Astrocyte (in vitro differentiated cells and primary cell): ENCODE measurements around the gene UBR1. TPM values are rescaled to one million over a fixed set of nuclear protein-coding genes. Genes with fewer than 3 reads are reported as not detected.
"Not testable (repeated sequence)": the region's sequence is repeated elsewhere in the genome, so short reads cannot be mapped to it uniquely, and the experiment has no call there.

ENCODE experiments used
- DNase-seq: peaks from one replicate; pipeline ENCODE4 v3.0.0-alpha.2; 2010; ENCODE audit warnings: low read depth
- FAIRE-seq: peaks from 2 replicates; lab custom pipeline; 2011; peaks lifted over from hg19 to GRCh38; lab: Jason Lieb, UNC
- H2AFZ ChIP-seq: 2 replicates; pipeline ENCODE4 v1.6.0; 2012; ENCODE audit warnings: low read depth, low read length, inconsistent platforms
- H3K27ac ChIP-seq: 2 replicates; pipeline ENCODE4 v1.5.1; 2011; ENCODE audit warnings: low read depth, low read length, inconsistent platforms
- H3K27me3 ChIP-seq: 2 replicates; pipeline ENCODE4 v1.6.0; 2011; ENCODE audit warnings: low read length, inconsistent platforms; ENCODE audit not compliant: insufficient read depth
- H3K36me3 ChIP-seq: 2 replicates; pipeline ENCODE4 v1.5.1; 2011; ENCODE audit warnings: low read length, inconsistent platforms; ENCODE audit not compliant: insufficient read depth
- H3K4me1 ChIP-seq: 2 replicates; pipeline ENCODE4 v1.5.1; 2011; ENCODE audit warnings: low read length, inconsistent platforms; ENCODE audit not compliant: insufficient read depth
- H3K4me2 ChIP-seq: 2 replicates; pipeline ENCODE4 v1.6.0; 2012; ENCODE audit warnings: low read length, inconsistent platforms
- H3K4me3 ChIP-seq: 2 replicates; pipeline ENCODE4 v1.5.1; 2011; ENCODE audit warnings: low read depth, mild to moderate bottlenecking, low read length, inconsistent platforms; ENCODE audit not compliant: insufficient read depth
- H3K79me2 ChIP-seq: 2 replicates; pipeline ENCODE4 v1.6.0; 2012; ENCODE audit warnings: mild to moderate bottlenecking, low read length, inconsistent platforms; ENCODE audit not compliant: insufficient read depth
- H3K9ac ChIP-seq: 2 replicates; pipeline ENCODE4 v1.6.0; 2012; ENCODE audit warnings: mild to moderate bottlenecking, low read length, inconsistent platforms
- H3K9me3 ChIP-seq: 2 replicates; pipeline ENCODE4 v1.5.1; 2012; ENCODE audit warnings: low read depth, mild to moderate bottlenecking, low read length, inconsistent platforms; ENCODE audit not compliant: insufficient read depth
- H4K20me1 ChIP-seq: 2 replicates; pipeline ENCODE4 v1.6.0; 2012; ENCODE audit warnings: low read length, inconsistent platforms; ENCODE audit not compliant: insufficient read depth
- H3K27ac Mint-ChIP-seq: one replicate; pipeline ENCODE4 v1.8.0; 2021; ENCODE audit warnings: mild to moderate bottlenecking, mixed read lengths; ENCODE audit not compliant: unreplicated experiment
- H3K27me3 Mint-ChIP-seq: one replicate; pipeline ENCODE4 v1.8.0; 2021; ENCODE audit warnings: low read depth, mixed read lengths; ENCODE audit not compliant: unreplicated experiment
- H3K36me3 Mint-ChIP-seq: one replicate; pipeline ENCODE4 v1.8.0; 2021; ENCODE audit warnings: low read depth, mixed read lengths; ENCODE audit not compliant: unreplicated experiment
- H3K4me1 Mint-ChIP-seq: one replicate; pipeline ENCODE4 v1.8.0; 2021; ENCODE audit warnings: low read depth, mixed read lengths; ENCODE audit not compliant: unreplicated experiment
- H3K4me3 Mint-ChIP-seq: one replicate; pipeline ENCODE4 v1.8.0; 2021; ENCODE audit warnings: mild to moderate bottlenecking, moderate library complexity, mixed read lengths; ENCODE audit not compliant: unreplicated experiment
- H3K9me3 Mint-ChIP-seq: one replicate; pipeline ENCODE4 v1.8.0; 2021; ENCODE audit warnings: mild to moderate bottlenecking, mixed read lengths; ENCODE audit not compliant: unreplicated experiment
- CTCF ChIP-seq: IDR thresholded peaks from 2 replicates; pipeline ENCODE4 v1.5.1; 2011; ENCODE audit warnings: low read depth, mild to moderate bottlenecking, inconsistent platforms, low read length, moderate library complexity; ENCODE audit not compliant: insufficient read depth
- EZH2 ChIP-seq: IDR thresholded peaks from 2 replicates; pipeline ENCODE4 v1.6.1; 2012; ENCODE audit warnings: mild to moderate bottlenecking, low read length, inconsistent platforms; ENCODE audit not compliant: insufficient read depth
- total RNA-seq: library from RNA; stranded (reverse); gene quantifications from 2 replicates; pipeline ENCODE4 v1.2.1, GENCODE V29; 2021

The UBR1 gene
- total RNA-seq, 1 donor from 2014 or later = 25.7 TPM

GRCh38 chr15:43042885-43043284 lies 63.0 kb downstream of the UBR1 start:
- Mint-ChIP-seq H3K4me3 (no peak overlapping the region), H3K9me3 (no peaks in the 10 kb centered on the region), H3K27me3 (no peaks in the 10 kb centered on the region), H3K27ac (no peak overlapping the region), H3K36me3 (peaks cover 16% of the 10 kb centered on the region), H3K4me1 (no peaks in the 10 kb centered on the region)
- Histone ChIP-seq H3K4me1 (no peaks in the 10 kb centered on the region), H3K9ac (no peak overlapping the region), H3K4me2 (no peak overlapping the region), H3K9me3 (no peaks in the 10 kb centered on the region), H3K27me3 (no peaks in the 10 kb centered on the region), H2AFZ (no peak overlapping the region), H3K36me3 (peaks cover 18% of the 10 kb centered on the region), H3K4me3 (no peak overlapping the region), H3K27ac (no peak overlapping the region), H3K79me2 (peaks cover 5% of the 10 kb centered on the region), H4K20me1 (no peaks in the 10 kb centered on the region)
- no peak for TF ChIP-seq CTCF
- FAIRE-seq = no peak
- no peak for DNase-seq

GRCh38 chr15:43041085-43041484 lies 64.8 kb downstream of the UBR1 start:
- not testable (repeated sequence) for H3K9ac ChIP-seq, H3K27me3 ChIP-seq, H3K4me3 ChIP-seq, H3K4me1 ChIP-seq, H3K27ac Mint-ChIP-seq, H3K4me1 Mint-ChIP-seq, H3K4me3 Mint-ChIP-seq, H3K9me3 Mint-ChIP-seq, DNase-seq, H3K27ac ChIP-seq, H2AFZ ChIP-seq, H3K79me2 ChIP-seq, H3K9me3 ChIP-seq, H3K4me2 ChIP-seq, H3K27me3 Mint-ChIP-seq, FAIRE-seq, H4K20me1 ChIP-seq
- peaks cover 15% of the 10 kb centered on the region for H3K36me3 ChIP-seq
- peaks cover 14% of the 10 kb centered on the region for H3K36me3 Mint-ChIP-seq

GRCh38 chr15:43035240-43035639 lies 70.6 kb downstream of the UBR1 start:
- not testable (repeated sequence) for H3K9me3 ChIP-seq, H2AFZ ChIP-seq, FAIRE-seq, H3K36me3 ChIP-seq, H3K4me3 Mint-ChIP-seq, H3K27ac ChIP-seq, H3K27me3 ChIP-seq, H3K4me1 ChIP-seq, H3K4me1 Mint-ChIP-seq, H3K36me3 Mint-ChIP-seq, H3K9me3 Mint-ChIP-seq, H3K79me2 ChIP-seq, H3K4me2 ChIP-seq, H3K27me3 Mint-ChIP-seq, H3K27ac Mint-ChIP-seq, DNase-seq, H4K20me1 ChIP-seq, H3K9ac ChIP-seq, H3K4me3 ChIP-seq

GRCh38 chr15:43029476-43029875 lies 76.4 kb downstream of the UBR1 start:
- no peak overlapping the region for H3K9ac ChIP-seq
- no peaks in the 10 kb centered on the region for H3K27me3 ChIP-seq
- no peak for FAIRE-seq
- Mint-ChIP-seq H3K27me3 (no peaks in the 10 kb centered on the region), H3K9me3 (no peaks in the 10 kb centered on the region), H3K27ac (no peak overlapping the region), H3K4me1 (no peaks in the 10 kb centered on the region), H3K4me3 (no peak overlapping the region), H3K36me3 (peaks cover 7% of the 10 kb centered on the region)
- no peak for TF ChIP-seq CTCF
- no peak for TF ChIP-seq EZH2
- H3K27ac ChIP-seq = no peak overlapping the region
- no peak overlapping the region for H2AFZ ChIP-seq
- no peak overlapping the region for H3K4me2 ChIP-seq
- DNase-seq = no peak
- no peak overlapping the region for H3K4me3 ChIP-seq
- H3K9me3 ChIP-seq = no peaks in the 10 kb centered on the region
- no peaks in the 10 kb centered on the region for H3K4me1 ChIP-seq
- H3K36me3 ChIP-seq = peaks cover 21% of the 10 kb centered on the region
- no peaks in the 10 kb centered on the region for H4K20me1 ChIP-seq
- H3K79me2 ChIP-seq = no peaks in the 10 kb centered on the region
